GM10266 (cell line): Measurements from ENCODE around the gene TSPAN18.

Source experiments
- DNase-seq: peaks from one replicate; pipeline ENCODE4 v3.0.0; 2012; ENCODE audit errors: extremely low spot score
- CTCF ChIP-seq: IDR thresholded peaks from 2 replicates; pipeline ENCODE4 v1.5.1; 2012; ENCODE audit warnings: mild to moderate bottlenecking, low read depth; ENCODE audit not compliant: control insufficient read depth, insufficient read depth; ENCODE audit errors: missing control alignments

Gene TSPAN18

GRCh38 chr11:44957776-44958564 lies 231.2 kb downstream of the TSPAN18 start:
- TF ChIP-seq CTCF, result no peak
- DNase-seq, result no peak

GRCh38 chr11:44959064-44959463 lies 232.3 kb downstream of the TSPAN18 start:
- TF ChIP-seq CTCF, result no peak
- DNase-seq, result no peak

- no peak for TF ChIP-seq CTCF
- DNase-seq, result no peak
Measured at GRCh38 chr11:44960200-44960845, 233.6 kb downstream of the TSPAN18 start.

- DNase-seq, result no peak
- TF ChIP-seq CTCF, result no peak
Measured at GRCh38 chr11:44962464-44962863, 235.7 kb downstream of the TSPAN18 start.

GRCh38 chr11:44963136-44963535 lies 236.4 kb downstream of the TSPAN18 start:
- no peak for DNase-seq
- no peak for TF ChIP-seq CTCF

- TF ChIP-seq CTCF, result no peak
- DNase-seq, result no peak
Measured at GRCh38 chr11:44963948-44964347, 237.2 kb downstream of the TSPAN18 start.
